HEK293 (cell line): Measurements from ENCODE around the gene CRYGN.

Experiments
- CTCF ChIA-PET: fragments of 350-600 bp; formaldehyde crosslinking; extraction: SDS; loops from one replicate; lab custom pipeline; 2021; ENCODE audit warnings: antibody characterized with exemption; lab: Yijun Ruan, JAX
- POLR2A ChIA-PET: fragments of 300-600 bp; formaldehyde crosslinking; extraction: SDS; loops from one replicate; lab custom pipeline; 2020; ENCODE audit warnings: antibody characterized with exemption, inconsistent platforms; lab: Yijun Ruan, JAX
- H3K27ac ChIP-seq: fragments of 200-500 bp; sonication (Bioruptor generic); 2 replicates; pipeline ENCODE4 v1.5.1; 2014; ENCODE audit warnings: low read depth, low read length, control low read depth, inconsistent platforms; ENCODE audit errors: extremely low read depth
- H3K36me3 ChIP-seq, 2 experiments: fragments of 200-500 bp in 1 of 2; sonication (Bioruptor generic) in 1 of 2; 1 replicate in 1 of 2; 2 replicates in 1 of 2; pipeline ENCODE4 v1.5.1; 2014 to 2017; ENCODE audit warnings: inconsistent platforms in 2 of 2, low read length in 2 of 2; ENCODE audit not compliant: control insufficient read depth in 2 of 2, insufficient read depth in 1 of 2
- H3K4me1 ChIP-seq: fragments of 200-500 bp; sonication (Bioruptor generic); 2 replicates; pipeline ENCODE4 v1.5.1; 2014; ENCODE audit warnings: mild to moderate bottlenecking, low read length, inconsistent platforms; ENCODE audit not compliant: control insufficient read depth, insufficient read depth
- H3K4me3 ChIP-seq: 2 replicates; pipeline ENCODE4 v1.5.1; 2011; ENCODE audit warnings: low read depth, mild to moderate bottlenecking, control low read depth, low read length, moderate library complexity
- H3K9me3 ChIP-seq: fragments of 200-500 bp; sonication (Bioruptor generic); 2 replicates; pipeline ENCODE4 v1.5.1; 2014; ENCODE audit warnings: low read depth, low read length, inconsistent platforms; ENCODE audit not compliant: control insufficient read depth, insufficient read depth
- BCL6B ChIP-seq: fragments of 450-650 bp; formaldehyde crosslinking; IDR thresholded peaks from 2 replicates; pipeline ENCODE4 v1.5.1; 2017; ENCODE audit warnings: missing biosample characterization, missing genetic modification characterization
- EGR2 ChIP-seq: fragments of 450-650 bp; formaldehyde crosslinking; IDR thresholded peaks from 2 replicates; pipeline ENCODE4 v1.5.1; 2016; ENCODE audit warnings: low read depth, missing biosample characterization, missing genetic modification characterization
- HOXC10 ChIP-seq: sonication (generic); formaldehyde crosslinking; IDR thresholded peaks from 2 replicates; pipeline ENCODE4 v1.8.1; 2023; ENCODE audit warnings: mild to moderate bottlenecking, missing genetic modification reagents
- IKZF3 ChIP-seq: fragments of 450-650 bp; IDR thresholded peaks from 2 replicates; pipeline ENCODE4 v1.5.0; 2018; ENCODE audit warnings: missing biosample characterization, mild to moderate bottlenecking, missing genetic modification characterization, moderate library complexity
- KLF16 ChIP-seq: fragments of 450-650 bp; formaldehyde crosslinking; IDR thresholded peaks from 2 replicates; pipeline ENCODE4 v1.5.1; 2017; ENCODE audit warnings: missing biosample characterization, missing genetic modification characterization
- PRDM1 ChIP-seq: fragments of 450-650 bp; formaldehyde crosslinking; IDR thresholded peaks from 2 replicates; pipeline ENCODE4; 2016; ENCODE audit warnings: missing biosample characterization, missing genetic modification characterization
- PRDM6 ChIP-seq: fragments of 450-650 bp; formaldehyde crosslinking; IDR thresholded peaks from 2 replicates; pipeline ENCODE4 v1.5.1; 2017; ENCODE audit warnings: missing biosample characterization, missing genetic modification characterization
- SCRT1 ChIP-seq: fragments of 450-650 bp; formaldehyde crosslinking; IDR thresholded peaks from 2 replicates; pipeline ENCODE4 v1.5.1; 2016; ENCODE audit warnings: missing biosample characterization, missing genetic modification characterization, borderline replicate concordance
- ZBTB48 ChIP-seq: fragments of 450-650 bp; formaldehyde crosslinking; IDR thresholded peaks from 2 replicates; pipeline ENCODE4 v1.5.1; 2016; ENCODE audit warnings: missing biosample characterization, missing genetic modification characterization
- ZNF132 ChIP-seq: fragments of 450-650 bp; formaldehyde crosslinking; IDR thresholded peaks from 2 replicates; pipeline ENCODE4 v1.5.1; 2017; ENCODE audit warnings: missing biosample characterization, missing genetic modification characterization, borderline replicate concordance
- ZNF133 ChIP-seq: fragments of 450-650 bp; formaldehyde crosslinking; IDR thresholded peaks from 2 replicates; pipeline ENCODE4 v1.5.1; 2016; ENCODE audit warnings: missing biosample characterization, missing genetic modification characterization
- ZNF174 ChIP-seq: fragments of 450-650 bp; formaldehyde crosslinking; IDR thresholded peaks from 2 replicates; pipeline ENCODE4 v1.5.0; 2017; ENCODE audit warnings: missing biosample characterization, mild to moderate bottlenecking, missing genetic modification characterization
- ZNF18 ChIP-seq: fragments of 450-650 bp; formaldehyde crosslinking; IDR thresholded peaks from 2 replicates; pipeline ENCODE4 v1.5.1; 2016; ENCODE audit warnings: missing biosample characterization, missing genetic modification characterization
- ZNF211 ChIP-seq: fragments of 450-650 bp; formaldehyde crosslinking; IDR thresholded peaks from 2 replicates; pipeline ENCODE4 v1.5.1; 2016; ENCODE audit warnings: low read depth, missing biosample characterization, missing genetic modification characterization
- ZNF391 ChIP-seq: fragments of 450-650 bp; formaldehyde crosslinking; IDR thresholded peaks from 2 replicates; pipeline ENCODE4 v1.5.1; 2016; ENCODE audit warnings: low read depth, missing biosample characterization, missing genetic modification characterization, borderline replicate concordance
- ZNF404 ChIP-seq: fragments of 450-650 bp; formaldehyde crosslinking; IDR thresholded peaks from 2 replicates; pipeline ENCODE4 v1.5.1; 2017; ENCODE audit warnings: missing biosample characterization, missing genetic modification characterization
- ZNF530 ChIP-seq: fragments of 450-650 bp; formaldehyde crosslinking; IDR thresholded peaks from 2 replicates; pipeline ENCODE4 v1.5.1; 2016; ENCODE audit warnings: low read depth, missing biosample characterization, missing genetic modification characterization
- ZNF555 ChIP-seq: fragments of 450-650 bp; formaldehyde crosslinking; conservative IDR thresholded peaks from 2 replicates; pipeline ENCODE4 v1.5.1; 2017; ENCODE audit warnings: missing biosample characterization, mild to moderate bottlenecking, missing genetic modification characterization, inconsistent platforms
- ZNF558 ChIP-seq: fragments of 450-650 bp; formaldehyde crosslinking; IDR thresholded peaks from 2 replicates; pipeline ENCODE4 v1.5.1; 2016; ENCODE audit warnings: missing biosample characterization, missing genetic modification characterization
- ZNF658 ChIP-seq: fragments of 450-650 bp; formaldehyde crosslinking; IDR thresholded peaks from 2 replicates; pipeline ENCODE4; 2016; ENCODE audit warnings: missing biosample characterization, missing genetic modification characterization
- ZNF747 ChIP-seq: fragments of 450-650 bp; formaldehyde crosslinking; IDR thresholded peaks from 2 replicates; pipeline ENCODE4 v1.5.1; 2016; ENCODE audit warnings: missing biosample characterization, missing genetic modification characterization

CRYGN gene

GRCh38 chr7:151425670-151426440 lies 14.1 kb downstream of the CRYGN start (continued):
- no peak for TF ChIP-seq ZNF391 (tag by site-specific recombination)
- TF ChIP-seq ZNF658 (tag by site-specific recombination), result no peak
- TF ChIP-seq ZNF132, result no peak
- peak; percentile 42; the same call in 1 of the 2 replicates for TF ChIP-seq EGR2 (tag by site-specific recombination)
- peak; percentile 41; the same call in 1 of the 2 replicates for TF ChIP-seq PRDM6 (tag by site-specific recombination)
- TF ChIP-seq PRDM1, result no peak
- TF ChIP-seq ZNF558 (tag by site-specific recombination), result no peak
- TF ChIP-seq, all 188 proteins: peak for 11

GRCh38 chr7:151424799-151425198 lies 15.1 kb downstream of the CRYGN start:
- H3K27ac ChIP-seq, result no peak overlapping the region
- H3K36me3 ChIP-seq, result no peaks in the 10 kb centered on the region

GRCh38 chr7:151423936-151424335 lies 16.0 kb downstream of the CRYGN start:
- H3K36me3 ChIP-seq, result no peaks in the 10 kb centered on the region
- no peaks in the 10 kb centered on the region for H3K9me3 ChIP-seq
- peaks cover 15% of the 10 kb centered on the region for H3K4me1 ChIP-seq
- POLR2A ChIA-PET, result no interaction called here
- CTCF ChIA-PET, result no interaction called here
- no peak overlapping the region for H3K4me3 ChIP-seq
- H3K27ac ChIP-seq, result no peak overlapping the region
- TF ChIP-seq SCRT1 (tag by site-specific recombination), result no peak

More at GRCh38 chr7:151424799-151425198, 15.1 kb downstream of the CRYGN start:
- Histone ChIP-seq H3K9me3 (no peaks in the 10 kb centered on the region), H3K4me3 (no peak overlapping the region), H3K4me1 (peaks cover 22% of the 10 kb centered on the region)
- POLR2A ChIA-PET, result no interaction called here
- CTCF ChIA-PET, result no interaction called here
- no peak for TF ChIP-seq ZNF133 (tag by site-specific recombination)
- no peak for TF ChIP-seq ZNF530 (tag by site-specific recombination)
- TF ChIP-seq BCL6B, result no peak
- TF ChIP-seq ZNF555 (tag by site-specific recombination), result no peak
- no peak for TF ChIP-seq ZNF174 (tag by site-specific recombination)
- no peak for TF ChIP-seq ZBTB48 (tag by site-specific recombination)
- no peak for TF ChIP-seq KLF16 (tag by site-specific recombination)
- no peak for TF ChIP-seq IKZF3 (tag by site-specific recombination)
- no peak for TF ChIP-seq ZNF18 (tag by site-specific recombination)
- TF ChIP-seq HOXC10 (CRISPR knock-in tag), result no peak
- TF ChIP-seq ZNF211 (tag by site-specific recombination), result no peak
- TF ChIP-seq ZNF747, result no peak
- TF ChIP-seq ZNF404, result no peak
